ENCODE results near the gene NAV2. TPM values are rescaled to one million over a fixed set of nuclear protein-coding genes. Genes with fewer than 3 reads are reported as not detected.

NAV2 gene
- total RNA-seq, 1 experiment from 2014 or later: 2.1 TPM

DNA sequence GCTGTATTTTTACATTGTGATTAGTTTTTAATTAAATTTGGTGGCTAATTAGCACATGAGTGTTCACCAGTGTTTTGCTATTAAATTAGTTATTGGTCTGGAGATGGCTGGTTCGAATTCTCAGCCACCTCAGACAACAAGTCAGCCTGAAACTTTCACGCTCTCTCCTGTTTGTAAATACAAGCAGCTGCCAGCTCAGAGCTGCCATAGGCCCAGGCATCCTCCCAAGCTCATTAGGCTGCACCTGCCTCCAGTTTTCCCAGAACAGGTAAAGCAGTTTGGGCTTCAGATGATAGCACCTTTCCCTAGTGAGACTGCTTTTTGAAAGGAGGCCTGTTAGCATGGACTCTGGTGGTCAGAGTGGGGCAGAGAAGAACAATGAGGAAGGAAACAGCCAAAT, 156.8 kb downstream of the NAV2 start (continued):
- TF ChIP-seq, protein P1, sequence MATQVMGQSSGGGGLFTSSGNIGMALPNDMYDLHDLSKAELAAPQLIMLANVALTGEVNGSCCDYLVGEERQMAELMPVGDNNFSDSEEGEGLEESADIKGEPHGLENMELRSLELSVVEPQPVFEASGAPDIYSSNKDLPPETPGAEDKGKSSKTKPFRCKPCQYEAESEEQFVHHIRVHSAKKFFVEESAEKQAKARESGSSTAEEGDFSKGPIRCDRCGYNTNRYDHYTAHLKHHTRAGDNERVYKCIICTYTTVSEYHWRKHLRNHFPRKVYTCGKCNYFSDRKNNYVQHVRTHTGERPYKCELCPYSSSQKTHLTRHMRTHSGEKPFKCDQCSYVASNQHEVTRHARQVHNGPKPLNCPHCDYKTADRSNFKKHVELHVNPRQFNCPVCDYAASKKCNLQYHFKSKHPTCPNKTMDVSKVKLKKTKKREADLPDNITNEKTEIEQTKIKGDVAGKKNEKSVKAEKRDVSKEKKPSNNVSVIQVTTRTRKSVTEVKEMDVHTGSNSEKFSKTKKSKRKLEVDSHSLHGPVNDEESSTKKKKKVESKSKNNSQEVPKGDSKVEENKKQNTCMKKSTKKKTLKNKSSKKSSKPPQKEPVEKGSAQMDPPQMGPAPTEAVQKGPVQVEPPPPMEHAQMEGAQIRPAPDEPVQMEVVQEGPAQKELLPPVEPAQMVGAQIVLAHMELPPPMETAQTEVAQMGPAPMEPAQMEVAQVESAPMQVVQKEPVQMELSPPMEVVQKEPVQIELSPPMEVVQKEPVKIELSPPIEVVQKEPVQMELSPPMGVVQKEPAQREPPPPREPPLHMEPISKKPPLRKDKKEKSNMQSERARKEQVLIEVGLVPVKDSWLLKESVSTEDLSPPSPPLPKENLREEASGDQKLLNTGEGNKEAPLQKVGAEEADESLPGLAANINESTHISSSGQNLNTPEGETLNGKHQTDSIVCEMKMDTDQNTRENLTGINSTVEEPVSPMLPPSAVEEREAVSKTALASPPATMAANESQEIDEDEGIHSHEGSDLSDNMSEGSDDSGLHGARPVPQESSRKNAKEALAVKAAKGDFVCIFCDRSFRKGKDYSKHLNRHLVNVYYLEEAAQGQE (IDR thresholded peaks at IDR 0.05; ENCODE audit: low read depth): no peak
- TF ChIP-seq FOSL1 (IDR thresholded peaks at IDR 0.05; ENCODE audit: low read depth) (no peak), SP1 (IDR thresholded peaks at IDR 0.05; ENCODE audit: low read depth) (no peak), SRF (IDR thresholded peaks at IDR 0.05; ENCODE audit: low read depth) (no peak), TCF7L2 (IDR thresholded peaks at IDR 0.05; ENCODE audit: borderline replicate concordance, extremely low read depth, insufficient read depth, insufficient read length) (no peak), ZFX (IDR thresholded peaks at IDR 0.05) (no peak), POLR2AphosphoS5 (IDR thresholded peaks at IDR 0.05; ENCODE audit: low read depth, low read length) (no peak), SIN3A (IDR thresholded peaks at IDR 0.05; ENCODE audit: low read depth) (no peak)
- TF ChIP-seq, protein P2, sequence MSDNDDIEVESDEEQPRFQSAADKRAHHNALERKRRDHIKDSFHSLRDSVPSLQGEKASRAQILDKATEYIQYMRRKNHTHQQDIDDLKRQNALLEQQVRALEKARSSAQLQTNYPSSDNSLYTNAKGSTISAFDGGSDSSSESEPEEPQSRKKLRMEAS (IDR thresholded peaks at IDR 0.05): no peak
- TF ChIP-seq, protein P3, sequence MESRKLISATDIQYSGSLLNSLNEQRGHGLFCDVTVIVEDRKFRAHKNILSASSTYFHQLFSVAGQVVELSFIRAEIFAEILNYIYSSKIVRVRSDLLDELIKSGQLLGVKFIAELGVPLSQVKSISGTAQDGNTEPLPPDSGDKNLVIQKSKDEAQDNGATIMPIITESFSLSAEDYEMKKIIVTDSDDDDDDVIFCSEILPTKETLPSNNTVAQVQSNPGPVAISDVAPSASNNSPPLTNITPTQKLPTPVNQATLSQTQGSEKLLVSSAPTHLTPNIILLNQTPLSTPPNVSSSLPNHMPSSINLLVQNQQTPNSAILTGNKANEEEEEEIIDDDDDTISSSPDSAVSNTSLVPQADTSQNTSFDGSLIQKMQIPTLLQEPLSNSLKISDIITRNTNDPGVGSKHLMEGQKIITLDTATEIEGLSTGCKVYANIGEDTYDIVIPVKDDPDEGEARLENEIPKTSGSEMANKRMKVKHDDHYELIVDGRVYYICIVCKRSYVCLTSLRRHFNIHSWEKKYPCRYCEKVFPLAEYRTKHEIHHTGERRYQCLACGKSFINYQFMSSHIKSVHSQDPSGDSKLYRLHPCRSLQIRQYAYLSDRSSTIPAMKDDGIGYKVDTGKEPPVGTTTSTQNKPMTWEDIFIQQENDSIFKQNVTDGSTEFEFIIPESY (IDR thresholded peaks at IDR 0.05; ENCODE audit: extremely low read depth, insufficient replicate concordance, low read length): no peak

Data from HCT116 (cell line).